PC-9 (cell line): ENCODE measurements around the gene ZBTB24. TPM values are rescaled to one million over a fixed set of nuclear protein-coding genes. Genes with fewer than 3 reads are reported as not detected.

ENCODE experiments used
- BruUV-seq: library from RNA; stranded (reverse); fragments of 400-500 nt; replicated peaks from 2 replicates; lab custom pipeline; 2021; lab: Mats Ljungman, UMichigan
- CTCF ChIA-PET: fragments of 300-600 bp; sonication (Branson Sonifier 250); formaldehyde crosslinking; loops from one replicate; lab custom pipeline; 2022; ENCODE audit warnings: antibody characterized with exemption; lab: Charles Lee
- POLR2A ChIA-PET: fragments of 300-600 bp; sonication (Branson Sonifier 250); formaldehyde crosslinking; loops from one replicate; lab custom pipeline; 2022; ENCODE audit warnings: antibody characterized with exemption; ENCODE audit not compliant: unreplicated experiment; lab: Charles Lee
- DNase-seq, 2 experiments: peaks; one replicate each; pipeline versions ENCODE4 v3.0.0 to v3.0.0-alpha.2; 2015 to 2022; ENCODE audit warnings: mixed read lengths in 1 of 2
- H2AFZ ChIP-seq: fragments of 200-600 bp; sonication (generic); 2 replicates; pipeline ENCODE4 v1.8.1; 2017; ENCODE audit warnings: antibody characterized with exemption
- H3F3A ChIP-seq: fragments of 200-600 bp; sonication (generic); 2 replicates; pipeline ENCODE4 v1.8.1; 2017; ENCODE audit warnings: antibody characterized with exemption, mild to moderate bottlenecking, low read depth; ENCODE audit not compliant: insufficient read depth
- H3K27ac ChIP-seq: fragments of 200-600 bp; sonication (generic); 2 replicates; pipeline ENCODE4 v1.6.1; 2016; ENCODE audit warnings: mixed run types
- H3K27me3 ChIP-seq: fragments of 200-600 bp; sonication (generic); 2 replicates; pipeline ENCODE4 v1.6.1; 2016; ENCODE audit warnings: low read depth, mixed run types; ENCODE audit not compliant: insufficient read depth
- H3K36me3 ChIP-seq: fragments of 200-600 bp; sonication (generic); 2 replicates; pipeline ENCODE4 v1.6.1; 2016; ENCODE audit warnings: low read depth, mixed run types
- H3K4me1 ChIP-seq: fragments of 200-600 bp; sonication (generic); replicated peaks from 2 replicates; pipeline ENCODE4 v1.6.1; 2016; ENCODE audit warnings: mixed run types; ENCODE audit not compliant: insufficient read depth
- H3K4me2 ChIP-seq: fragments of 200-600 bp; sonication (generic); 2 replicates; pipeline ENCODE4 v1.6.1; 2017; ENCODE audit warnings: mixed run types
- H3K4me3 ChIP-seq: fragments of 200-600 bp; sonication (generic); 2 replicates; pipeline ENCODE4 v1.6.1; 2016; ENCODE audit warnings: mixed run types
- H3K79me2 ChIP-seq: fragments of 200-600 bp; sonication (generic); 2 replicates; pipeline ENCODE4 v1.6.1; 2017; ENCODE audit warnings: low read depth, mixed run types
- H3K9me2 ChIP-seq: fragments of 200-600 bp; sonication (generic); 2 replicates; pipeline ENCODE4 v1.8.1; 2017; ENCODE audit warnings: mild to moderate bottlenecking; ENCODE audit not compliant: insufficient read depth
- H3K9me3 ChIP-seq: fragments of 200-600 bp; sonication (generic); 2 replicates; pipeline ENCODE4 v1.8.1; 2016; ENCODE audit warnings: low read depth; ENCODE audit not compliant: insufficient read depth
- H4K20me1 ChIP-seq: fragments of 200-600 bp; sonication (generic); 2 replicates; pipeline ENCODE4 v1.8.1; 2017; ENCODE audit not compliant: insufficient read depth
- CTCF ChIP-seq: fragments of 200-600 bp; sonication (generic); conservative IDR thresholded peaks from 2 replicates; pipeline ENCODE4 v1.6.1; 2017; ENCODE audit warnings: mixed run types, antibody characterized with exemption, mild to moderate bottlenecking, moderate library complexity
- EZH2 ChIP-seq: fragments of 200-600 bp; sonication (generic); IDR thresholded peaks from 2 replicates; pipeline ENCODE4 v1.8.0; 2017; ENCODE audit warnings: antibody characterized with exemption, low read depth
- intact Hi-C: fragments of 100-400 bp; cut with micrococcal nuclease; formaldehyde crosslinking; loops from one replicate; pipeline ENCODE4 v1.10.0; 2022; ENCODE audit not compliant: unreplicated experiment
- total RNA-seq: library from RNA; stranded (reverse); gene quantifications from 2 replicates; pipeline ENCODE4 v1.2.3, GENCODE V29; 2021

The ZBTB24 gene
- total RNA-seq, 1 experiment from 2014 or later, result 7.2 TPM

GRCh38 chr6:109478222-109478805 lies 4.7 kb downstream of the ZBTB24 start:
- CTCF ChIA-PET, result no interaction called here
- no peaks in the 10 kb centered on the region for H3K27me3 ChIP-seq
- H3K4me2 ChIP-seq, result peak overlapping the region; percentile 39
- H3K36me3 ChIP-seq, result peaks cover 49% of the 10 kb centered on the region
- POLR2A ChIA-PET, result no interaction called here
- intact Hi-C loops, result no loop called here
- H4K20me1 ChIP-seq, result peaks cover 23% of the 10 kb centered on the region
- H3K9me3 ChIP-seq, result no peaks in the 10 kb centered on the region
- H3K9me2 ChIP-seq, result no peaks in the 10 kb centered on the region
- DNase-seq, result no peak
- H2AFZ ChIP-seq, result no peak overlapping the region
- peaks cover 71% of the 10 kb centered on the region for H3K79me2 ChIP-seq
- H3K27ac ChIP-seq, result no peak overlapping the region
- no peak overlapping the region for H3K4me3 ChIP-seq
- H3F3A ChIP-seq, result no peaks in the 10 kb centered on the region
- no TSS peak for BruUV-seq
- TF ChIP-seq EZH2, result no peak
- TF ChIP-seq CTCF, result no peak
- H3K4me1 ChIP-seq, result peaks cover 36% of the 10 kb centered on the region

DNA sequence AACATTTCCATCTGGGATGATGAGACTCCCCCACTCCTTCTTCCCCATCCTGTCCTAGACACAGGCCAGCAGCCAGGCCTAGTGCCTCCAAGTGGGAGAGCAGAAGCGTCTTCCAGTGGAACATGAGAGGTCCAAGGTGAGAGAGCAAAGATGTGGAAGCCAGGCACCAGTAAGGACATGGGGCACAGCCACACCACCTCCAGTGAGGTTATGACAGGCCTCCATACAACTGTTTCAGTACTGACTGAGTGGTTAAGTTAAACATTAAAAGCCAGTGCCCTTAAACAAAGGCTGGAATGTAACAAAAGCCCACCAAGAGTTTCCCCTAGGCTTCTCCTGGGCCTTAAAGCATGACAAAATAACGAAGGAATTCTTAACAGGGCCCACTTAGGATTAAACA lies 5.3 kb downstream of the ZBTB24 start:
- Histone ChIP-seq H2AFZ (no peak overlapping the region), H3F3A (no peaks in the 10 kb centered on the region), H3K4me3 (no peak overlapping the region), H3K9me3 (no peaks in the 10 kb centered on the region), H3K27me3 (no peaks in the 10 kb centered on the region), H3K9me2 (no peaks in the 10 kb centered on the region), H3K79me2 (peaks cover 70% of the 10 kb centered on the region), H3K27ac (no peak overlapping the region), H3K4me2 (peak overlapping the region; percentile 39), H4K20me1 (peaks cover 23% of the 10 kb centered on the region), H3K36me3 (peaks cover 49% of the 10 kb centered on the region), H3K4me1 (peaks cover 36% of the 10 kb centered on the region)
- no peak for DNase-seq
- no TSS peak for BruUV-seq
- intact Hi-C loops, result no loop called here
- POLR2A ChIA-PET, result no interaction called here
- CTCF ChIA-PET, result no interaction called here
- TF ChIP-seq EZH2, result no peak
- TF ChIP-seq CTCF, result no peak

DNA sequence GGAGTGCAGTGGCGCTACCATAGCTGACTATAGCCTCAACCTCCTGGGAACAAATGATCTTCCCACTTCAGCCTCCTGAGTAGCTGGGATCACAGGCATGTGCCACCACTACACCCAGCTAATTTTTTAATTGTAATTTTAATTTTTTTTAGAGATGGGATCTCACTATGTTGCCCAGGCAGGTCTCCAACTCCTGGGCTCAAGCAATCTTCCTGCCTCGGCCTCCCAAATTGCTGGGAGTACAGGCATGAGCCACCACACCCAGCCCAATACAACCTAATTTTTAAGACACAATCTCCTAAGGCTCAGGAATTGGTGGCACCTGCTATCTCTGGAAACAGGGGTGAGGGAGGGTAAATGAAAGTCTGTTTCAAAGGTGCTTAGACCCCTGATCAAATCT lies 5.8 kb downstream of the ZBTB24 start:
- intact Hi-C loops, result no loop called here
- no peaks in the 10 kb centered on the region for H3K9me3 ChIP-seq
- H3K27ac ChIP-seq, result no peak overlapping the region
- no peak overlapping the region for H2AFZ ChIP-seq
- DNase-seq, result no peak
- H3K27me3 ChIP-seq, result no peaks in the 10 kb centered on the region
- H3K4me2 ChIP-seq, result peak overlapping the region; percentile 39; the same call in 1 of the 2 replicates
- peaks cover 23% of the 10 kb centered on the region for H4K20me1 ChIP-seq
- H3K9me2 ChIP-seq, result no peaks in the 10 kb centered on the region
- CTCF ChIA-PET, result no interaction called here
- no peak overlapping the region for H3K4me3 ChIP-seq
- H3K4me1 ChIP-seq, result peaks cover 36% of the 10 kb centered on the region
- BruUV-seq, result no TSS peak
- POLR2A ChIA-PET, result no interaction called here
- TF ChIP-seq EZH2, result no peak
- no peak for TF ChIP-seq CTCF
- H3K36me3 ChIP-seq, result peaks cover 49% of the 10 kb centered on the region
- peaks cover 65% of the 10 kb centered on the region for H3K79me2 ChIP-seq
- no peaks in the 10 kb centered on the region for H3F3A ChIP-seq
